ENCODE results near the gene WAPL. TPM values are rescaled to one million over a fixed set of nuclear protein-coding genes. Genes with fewer than 3 reads are reported as not detected.

WAPL gene
- total and polyA plus RNA-seq, 10 of the 15 experiments (the other 5 are each of a cell fraction or from before 2014, with no cell fraction given) = 15.7 to 45.8 (median 29.0) TPM

- TF ChIP-seq REST (IDR thresholded peaks at IDR 0.05; ENCODE audit: low read depth, low read length) = no peak
- no peak for TF ChIP-seq TCF7 (IDR thresholded peaks at IDR 0.05; ENCODE audit: borderline replicate concordance)
- no peak for TF ChIP-seq CHD1 (IDR thresholded peaks at IDR 0.05; ENCODE audit: low read depth, low read length)
- TF ChIP-seq, protein P1, sequence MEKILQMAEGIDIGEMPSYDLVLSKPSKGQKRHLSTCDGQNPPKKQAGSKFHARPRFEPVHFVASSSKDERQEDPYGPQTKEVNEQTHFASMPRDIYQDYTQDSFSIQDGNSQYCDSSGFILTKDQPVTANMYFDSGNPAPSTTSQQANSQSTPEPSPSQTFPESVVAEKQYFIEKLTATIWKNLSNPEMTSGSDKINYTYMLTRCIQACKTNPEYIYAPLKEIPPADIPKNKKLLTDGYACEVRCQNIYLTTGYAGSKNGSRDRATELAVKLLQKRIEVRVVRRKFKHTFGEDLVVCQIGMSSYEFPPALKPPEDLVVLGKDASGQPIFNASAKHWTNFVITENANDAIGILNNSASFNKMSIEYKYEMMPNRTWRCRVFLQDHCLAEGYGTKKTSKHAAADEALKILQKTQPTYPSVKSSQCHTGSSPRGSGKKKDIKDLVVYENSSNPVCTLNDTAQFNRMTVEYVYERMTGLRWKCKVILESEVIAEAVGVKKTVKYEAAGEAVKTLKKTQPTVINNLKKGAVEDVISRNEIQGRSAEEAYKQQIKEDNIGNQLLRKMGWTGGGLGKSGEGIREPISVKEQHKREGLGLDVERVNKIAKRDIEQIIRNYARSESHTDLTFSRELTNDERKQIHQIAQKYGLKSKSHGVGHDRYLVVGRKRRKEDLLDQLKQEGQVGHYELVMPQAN (conservative IDR thresholded peaks at IDR 0.05) = no peak; the same call in none of the 2 replicates
- TF ChIP-seq, protein P2, sequence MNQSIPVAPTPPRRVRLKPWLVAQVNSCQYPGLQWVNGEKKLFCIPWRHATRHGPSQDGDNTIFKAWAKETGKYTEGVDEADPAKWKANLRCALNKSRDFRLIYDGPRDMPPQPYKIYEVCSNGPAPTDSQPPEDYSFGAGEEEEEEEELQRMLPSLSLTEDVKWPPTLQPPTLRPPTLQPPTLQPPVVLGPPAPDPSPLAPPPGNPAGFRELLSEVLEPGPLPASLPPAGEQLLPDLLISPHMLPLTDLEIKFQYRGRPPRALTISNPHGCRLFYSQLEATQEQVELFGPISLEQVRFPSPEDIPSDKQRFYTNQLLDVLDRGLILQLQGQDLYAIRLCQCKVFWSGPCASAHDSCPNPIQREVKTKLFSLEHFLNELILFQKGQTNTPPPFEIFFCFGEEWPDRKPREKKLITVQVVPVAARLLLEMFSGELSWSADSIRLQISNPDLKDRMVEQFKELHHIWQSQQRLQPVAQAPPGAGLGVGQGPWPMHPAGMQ (IDR thresholded peaks at IDR 0.05; ENCODE audit: borderline replicate concordance) = no peak
- peak; percentile 64 for TF ChIP-seq RELA (IDR thresholded peaks at IDR 0.05; ENCODE audit: borderline replicate concordance, partially characterized antibody)
- TF ChIP-seq EZH2 (IDR thresholded peaks at IDR 0.05; ENCODE audit: borderline replicate concordance, control insufficient read depth, low read depth, low read length) = no peak
- TF ChIP-seq ZSCAN29 (IDR thresholded peaks at IDR 0.05) = peak; percentile 17; the same call in 1 of the 2 replicates
- peak; percentile 99 for TF ChIP-seq MLLT1 (IDR thresholded peaks at IDR 0.05)
- TF ChIP-seq CTCF (IDR thresholded peaks at IDR 0.05 in 2 of 3, conservative IDR thresholded peaks at IDR 0.05 in 1 of 3; ENCODE audit: control insufficient read depth in 2 of 3, extremely low read depth in 1 of 3, insufficient read depth in 1 of 3, low read depth in 3 of 3, low read length in 3 of 3) = peak; percentile 89 to 98 (median 97)
- peak; percentile 1 for TF ChIP-seq EED (IDR thresholded peaks at IDR 0.05; ENCODE audit: low read depth)
- TF ChIP-seq POLR2A (IDR thresholded peaks at IDR 0.05; ENCODE audit: low read depth, low read length) = peak; percentile 85
- peak; percentile 31; the same call in 1 of the 2 replicates for TF ChIP-seq HCFC1 (IDR thresholded peaks at IDR 0.05; ENCODE audit: low read length)
- TF ChIP-seq PRDM15 (CRISPR knock-in tag; IDR thresholded peaks at IDR 0.05) = no peak
These were observed 121.5 kb downstream of the WAPL start (continued) for GRCh38 chr10:86399879-86400704.
